HT-29 (cell line): ENCODE results near the gene CFAP126. TPM values are rescaled to one million over a fixed set of nuclear protein-coding genes. Genes with fewer than 3 reads are reported as not detected.
"Not testable (repeated sequence)": the region's sequence is repeated elsewhere in the genome, so short reads cannot be mapped to it uniquely, and the experiment has no call there.

Experiments used
- DNase-seq: peaks from one replicate; pipeline ENCODE4 v3.0.0-alpha.2; 2015; ENCODE audit warnings: low spot score
- small RNA-seq: library from RNA; depleted of rRNA; stranded (forward); fragments of <200 nt; gene quantifications from one replicate; pipeline ENCODE3, GENCODE V24; 2014
- total RNA-seq: library from RNA; depleted of rRNA; stranded (reverse); fragments of >200 nt; shearing (Covaris generic); gene quantifications from 2 replicates; pipeline ENCODE4 v1.2.3, GENCODE V29; 2014; rRNA removed

The CFAP126 gene
- total RNA-seq, 1 experiment from 2014 or later: not detected

DNA sequence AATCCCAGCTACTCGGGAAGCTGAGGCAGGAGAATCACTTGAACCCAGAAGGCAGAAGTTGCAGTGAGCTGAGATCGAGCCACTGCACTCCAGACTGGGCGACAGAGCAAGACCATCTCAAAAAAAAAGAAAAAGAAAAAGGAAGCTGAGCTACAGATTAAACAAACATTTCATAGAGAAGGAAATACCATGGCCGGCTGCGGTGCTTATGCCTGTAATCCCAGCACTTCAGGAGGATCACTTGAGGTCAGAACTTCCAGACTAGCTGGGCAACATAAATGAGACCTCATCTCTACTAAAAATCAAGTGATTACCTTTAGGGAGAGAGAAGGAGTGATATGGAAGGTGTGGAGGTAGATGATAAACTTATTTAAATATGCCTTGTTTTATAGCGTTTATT, 14.0 kb upstream of the CFAP126 start:
- no peak for DNase-seq

DNA sequence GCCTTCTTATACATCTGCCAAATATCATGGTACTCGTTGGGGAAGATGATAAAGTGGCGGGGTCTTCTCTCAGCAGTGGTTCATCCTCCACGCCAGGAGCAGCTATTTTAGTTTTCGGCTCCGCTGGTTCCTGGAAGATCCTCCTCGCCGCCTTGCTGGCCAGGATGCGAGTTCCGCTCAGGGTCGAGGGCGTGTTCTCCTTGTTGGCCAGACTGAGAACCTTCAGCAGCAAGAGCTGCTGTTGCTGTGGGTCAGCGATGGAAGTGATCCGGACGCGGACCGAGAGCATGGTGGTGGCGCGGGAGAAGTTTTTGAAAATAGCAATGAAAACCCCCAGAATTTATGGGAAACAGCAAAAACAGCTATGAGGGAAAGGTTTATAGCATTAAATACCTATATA, 11.4 kb upstream of the CFAP126 start:
- DNase-seq: no peak

DNA sequence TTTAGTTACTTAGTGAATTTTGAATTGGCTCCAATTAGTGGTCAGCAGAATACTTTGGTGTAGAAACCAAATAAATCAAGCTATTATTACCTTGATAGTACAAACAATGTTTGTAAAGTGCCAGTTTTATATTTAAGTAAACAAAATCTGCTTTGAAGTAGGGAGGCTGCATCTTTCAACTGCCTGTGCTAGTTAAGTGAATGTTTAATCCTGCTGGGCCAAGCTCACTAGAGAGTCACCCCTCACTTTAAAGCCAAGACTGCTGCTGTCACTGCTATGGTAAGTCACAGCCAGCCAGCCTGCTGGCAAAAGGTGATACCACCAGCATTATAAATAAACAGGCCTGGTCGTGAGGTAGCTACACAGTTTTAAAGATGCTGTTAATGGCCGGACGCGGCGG, 10.3 kb upstream of the CFAP126 start:
- DNase-seq: no peak

DNA sequence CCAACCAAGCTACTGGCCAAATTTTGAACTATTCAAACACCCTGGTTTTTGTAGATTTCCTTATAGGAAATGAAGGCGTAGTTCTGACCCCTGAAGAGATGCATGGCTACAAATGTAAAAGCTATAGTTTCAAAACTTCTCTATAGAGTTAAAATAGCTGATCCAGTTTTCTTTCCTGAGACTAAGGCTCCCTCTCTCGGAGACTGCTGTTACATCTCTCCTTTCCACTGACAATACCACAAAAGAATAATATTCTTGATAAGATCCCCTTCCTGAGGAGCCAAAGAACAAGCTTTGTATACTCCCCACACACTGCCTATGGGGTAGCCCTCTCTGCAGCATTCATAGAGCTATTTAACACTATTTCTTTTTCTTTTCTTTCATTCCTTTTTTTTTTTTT, 6.7 kb upstream of the CFAP126 start:
- peak; percentile 30 for DNase-seq

DNA sequence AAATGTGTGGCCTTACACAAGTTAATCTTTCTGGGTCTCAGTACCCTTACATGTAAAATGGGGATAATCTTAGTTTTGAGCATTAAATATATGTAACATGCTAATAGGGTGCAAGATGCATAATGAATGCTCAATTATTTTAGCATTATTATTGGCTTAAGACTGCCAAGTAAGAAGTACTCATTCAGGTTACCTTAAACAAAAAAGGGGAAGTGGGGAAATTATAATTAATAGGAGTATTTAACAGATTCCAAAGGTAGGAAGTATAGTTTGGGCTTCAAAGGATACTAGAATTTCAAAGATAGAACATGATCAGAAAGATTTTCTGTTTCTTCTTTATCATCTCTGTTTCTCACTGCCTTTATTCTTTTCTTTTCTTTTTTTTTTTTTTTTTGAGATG, 5.8 kb upstream of the CFAP126 start:
- no peak for DNase-seq

DNA sequence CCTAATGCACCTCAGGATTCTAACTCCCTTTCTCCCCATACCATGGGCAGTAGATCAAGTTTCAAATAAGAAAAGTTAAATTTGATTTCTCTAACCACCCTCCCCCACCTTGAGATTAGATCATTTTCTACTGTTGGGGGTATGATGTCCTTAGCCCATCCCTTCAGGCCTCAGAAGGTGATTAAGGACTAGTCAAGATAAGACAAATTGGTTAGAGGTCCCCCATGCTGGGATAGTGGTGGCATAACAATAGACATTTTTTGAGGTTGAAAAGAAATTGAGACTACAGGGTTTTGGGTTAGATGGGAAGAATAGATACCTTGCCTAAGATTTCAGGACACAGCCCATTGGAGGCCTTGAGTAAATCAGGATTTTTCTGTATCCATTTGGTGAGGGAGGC, 2.5 kb downstream of the CFAP126 start:
- no peak for DNase-seq

DNA sequence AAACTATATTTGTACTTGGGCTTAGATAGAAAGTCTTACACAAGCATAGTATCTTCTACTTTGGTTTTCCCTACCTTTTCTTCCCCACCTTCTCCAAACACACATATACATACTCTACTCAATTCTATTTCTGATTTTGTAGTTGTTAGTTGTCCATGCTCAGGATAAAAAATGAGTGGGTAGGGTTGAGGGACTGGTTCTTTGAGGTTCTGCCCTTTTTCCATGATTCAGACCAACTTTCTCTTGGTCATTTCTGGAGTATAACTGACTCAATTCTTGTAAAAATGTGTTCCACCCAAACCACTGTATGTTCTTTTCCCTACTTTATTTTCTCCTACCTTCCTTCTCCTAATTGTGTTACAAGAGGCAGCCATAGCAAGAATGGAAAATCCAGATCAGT, 3.3 kb downstream of the CFAP126 start:
- DNase-seq: no peak

DNA sequence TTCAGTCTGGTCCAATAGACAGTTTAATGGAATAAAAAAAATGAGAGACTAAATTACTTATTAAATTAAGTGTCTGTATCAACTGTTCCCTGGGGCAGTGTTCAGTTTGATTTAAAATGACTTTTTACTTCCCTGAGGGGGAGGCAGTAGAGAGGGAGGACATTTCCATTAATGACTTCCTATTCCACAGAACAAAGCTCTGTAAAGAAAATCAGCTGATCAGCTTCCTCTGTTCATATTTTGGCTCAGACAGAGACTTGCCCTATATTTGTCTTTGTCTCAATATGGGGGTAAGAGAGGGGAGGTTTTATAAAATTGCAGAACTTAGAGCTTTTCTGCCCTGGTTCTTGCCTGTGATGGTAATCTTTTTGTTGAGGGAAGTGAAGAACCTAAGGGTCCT, 8.4 kb downstream of the CFAP126 start:
- DNase-seq: no peak

DNA sequence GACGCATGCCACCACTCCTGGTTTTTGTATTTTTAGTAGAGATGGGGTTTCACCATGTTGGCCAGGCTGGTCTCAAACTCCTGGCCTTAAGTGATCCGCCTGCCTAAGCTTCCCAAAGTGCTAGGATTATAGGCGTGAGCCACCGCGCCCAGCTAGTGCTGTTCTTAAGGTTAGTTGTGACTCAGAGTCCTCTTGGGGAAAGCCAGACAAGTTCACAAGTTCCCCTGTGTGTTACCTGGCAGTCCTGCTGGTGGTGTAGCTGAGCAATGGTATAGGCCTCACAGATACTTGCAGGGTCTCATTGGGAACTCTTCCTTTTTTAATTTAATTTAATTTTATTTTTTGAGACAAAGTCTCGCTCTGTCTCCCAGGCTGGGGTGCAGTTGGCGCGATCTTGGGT, 10.6 kb downstream of the CFAP126 start:
- DNase-seq: no peak

DNA sequence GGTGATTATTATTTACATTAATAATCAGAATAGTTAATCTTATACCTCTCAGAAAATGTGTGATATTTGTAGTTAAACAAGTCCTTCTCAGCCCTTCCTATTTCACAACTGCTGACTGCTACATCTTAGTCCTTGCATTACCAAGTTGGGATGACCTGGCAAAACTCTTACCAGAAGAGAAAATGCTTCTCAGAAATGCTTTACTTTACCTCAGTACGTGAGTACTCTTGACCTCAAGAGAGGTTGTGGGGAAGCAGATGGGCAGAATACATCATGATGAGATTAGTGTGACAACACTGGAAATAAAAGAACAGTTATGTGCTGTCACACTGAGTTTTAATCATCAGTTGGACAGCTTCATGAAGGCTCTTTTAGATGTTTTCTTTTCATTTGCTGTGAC, 16.2 kb downstream of the CFAP126 start:
- no peak for DNase-seq

DNA sequence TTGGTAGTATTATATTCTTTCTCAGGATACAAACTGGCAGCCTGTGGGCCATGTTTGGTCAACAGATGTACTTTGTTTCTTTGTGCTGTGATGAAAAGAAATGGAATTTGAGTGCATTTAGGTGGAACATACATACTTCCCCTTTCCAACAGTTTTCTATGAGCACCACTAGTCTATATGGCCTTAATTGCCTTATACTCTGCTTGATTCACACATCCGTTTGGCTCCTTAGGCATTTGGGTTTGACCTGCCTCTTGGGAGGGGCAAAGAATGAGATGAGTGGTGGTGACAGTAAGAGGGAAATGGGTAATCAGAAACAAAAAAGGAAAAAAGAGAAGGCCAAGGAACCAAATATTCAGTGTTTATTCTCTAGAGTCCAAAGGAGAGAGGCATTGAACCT, 17.0 kb downstream of the CFAP126 start:
- no peak for DNase-seq

DNA sequence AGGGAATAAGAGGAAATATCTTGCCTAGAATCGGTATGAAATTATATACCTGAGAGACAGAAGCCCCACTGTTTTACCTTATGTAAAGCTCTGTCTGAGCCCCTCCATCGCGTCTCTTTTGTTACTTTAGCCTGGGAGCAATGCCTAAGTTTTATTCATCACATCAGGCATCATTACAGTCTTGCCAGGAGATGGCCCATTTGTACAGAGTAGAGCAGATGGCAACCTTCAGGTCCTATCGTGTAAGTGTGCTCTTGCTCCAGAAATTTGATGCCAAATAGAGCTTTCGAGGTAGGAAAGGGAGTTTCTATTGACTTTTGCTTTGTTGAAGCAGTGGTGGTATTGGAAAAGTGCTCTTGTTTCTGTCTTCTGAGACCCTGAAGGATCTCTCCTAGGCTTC, 24.9 kb downstream of the CFAP126 start:
- no peak for DNase-seq

DNA sequence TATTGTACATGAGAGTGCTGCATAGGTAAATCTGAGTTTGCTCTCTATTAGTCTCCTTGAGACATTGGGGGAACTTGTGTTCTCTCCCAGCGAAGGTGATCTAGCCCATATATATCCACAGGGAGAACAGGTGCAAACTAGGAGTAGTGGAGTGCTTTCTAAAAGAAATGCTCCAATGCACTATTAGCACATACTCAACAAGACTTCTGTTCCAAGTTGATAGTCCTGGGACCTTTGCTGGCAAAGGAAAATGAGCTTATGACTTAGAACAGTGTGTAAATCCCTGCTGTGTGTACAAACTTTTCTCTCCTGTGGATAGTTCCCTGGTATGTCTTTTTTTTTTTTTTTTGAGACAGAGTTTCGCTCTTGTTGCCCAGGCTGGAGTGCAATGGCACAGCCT, 25.5 kb downstream of the CFAP126 start:
- no peak for DNase-seq

DNA sequence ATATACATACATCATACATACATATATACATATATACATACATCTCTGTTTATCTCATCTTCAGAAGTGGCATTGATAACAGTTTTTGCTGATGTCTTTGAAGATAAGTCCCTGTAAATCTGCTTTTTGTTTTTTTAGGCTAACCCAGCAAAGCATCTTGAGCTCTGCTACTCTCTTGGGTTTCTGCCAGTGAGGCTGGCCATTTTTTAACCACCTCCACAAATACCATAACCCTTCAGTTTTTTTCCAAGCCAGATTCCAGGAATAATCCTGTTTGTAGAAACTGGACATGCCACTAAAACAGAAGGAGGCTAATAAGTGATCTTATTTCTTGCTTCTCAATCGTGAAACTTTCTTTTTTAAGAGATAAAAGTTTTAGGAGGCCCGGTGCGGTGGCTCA, 31.9 kb downstream of the CFAP126 start:
- DNase-seq: no peak

DNA sequence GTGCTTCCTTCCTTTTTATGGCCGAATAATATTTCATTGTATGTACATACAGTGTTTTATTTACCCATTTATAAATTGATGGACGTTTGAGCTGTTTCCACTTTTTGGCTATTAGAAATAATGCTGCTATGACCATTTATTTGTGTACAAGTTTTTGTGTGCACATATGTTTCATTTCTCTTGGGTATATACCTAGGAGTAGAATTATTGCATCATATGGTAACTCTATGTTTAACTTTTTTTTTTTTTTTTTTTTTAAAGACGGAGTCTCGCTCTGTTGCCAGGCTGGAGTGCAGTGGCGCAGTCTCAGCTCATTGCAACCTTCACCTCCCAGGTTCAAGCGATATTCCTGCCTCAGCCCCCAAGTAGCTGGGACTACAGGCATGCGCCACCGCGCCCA, 34.5 kb downstream of the CFAP126 start:
- no peak for DNase-seq

DNA sequence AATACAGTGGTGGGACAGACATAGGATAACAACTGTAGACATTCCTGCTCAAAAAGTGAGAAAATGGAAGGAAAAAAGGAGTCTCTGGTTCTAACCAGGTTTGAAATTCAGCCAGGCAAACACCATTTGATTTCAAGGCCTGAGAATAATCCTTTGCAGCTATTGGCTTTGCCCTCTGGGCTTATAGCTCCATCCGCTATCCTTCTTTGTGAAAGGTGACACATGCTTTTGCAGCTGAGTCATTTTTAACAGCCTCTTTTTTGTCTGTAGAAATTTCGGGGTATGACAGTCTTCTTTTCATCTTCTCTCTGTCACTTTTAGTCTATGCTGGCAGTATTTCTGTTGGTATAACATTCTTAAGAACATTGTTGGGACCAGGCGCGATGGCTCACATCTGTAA, 37.3 kb downstream of the CFAP126 start:
- no peak for DNase-seq

DNA sequence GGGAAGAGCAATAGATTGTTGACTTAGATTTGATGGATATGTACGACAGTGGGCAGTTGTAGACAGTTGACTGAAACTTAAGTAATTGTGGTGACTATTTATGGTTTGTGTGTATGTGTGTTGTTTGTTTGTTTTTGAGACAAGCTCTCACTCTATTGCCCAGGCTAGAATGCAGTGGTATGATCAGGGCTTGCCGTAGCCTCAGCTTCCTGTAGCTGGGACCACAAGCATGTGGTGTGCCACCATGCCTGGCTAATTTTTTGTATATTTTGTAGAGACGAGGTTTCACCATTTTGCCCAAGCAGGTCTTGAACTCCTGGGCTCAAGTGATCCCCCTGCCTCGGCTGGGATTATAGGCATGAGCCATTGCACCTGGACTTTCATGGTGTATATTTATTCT, 43.7 kb downstream of the CFAP126 start:
- DNase-seq: no peak

DNA sequence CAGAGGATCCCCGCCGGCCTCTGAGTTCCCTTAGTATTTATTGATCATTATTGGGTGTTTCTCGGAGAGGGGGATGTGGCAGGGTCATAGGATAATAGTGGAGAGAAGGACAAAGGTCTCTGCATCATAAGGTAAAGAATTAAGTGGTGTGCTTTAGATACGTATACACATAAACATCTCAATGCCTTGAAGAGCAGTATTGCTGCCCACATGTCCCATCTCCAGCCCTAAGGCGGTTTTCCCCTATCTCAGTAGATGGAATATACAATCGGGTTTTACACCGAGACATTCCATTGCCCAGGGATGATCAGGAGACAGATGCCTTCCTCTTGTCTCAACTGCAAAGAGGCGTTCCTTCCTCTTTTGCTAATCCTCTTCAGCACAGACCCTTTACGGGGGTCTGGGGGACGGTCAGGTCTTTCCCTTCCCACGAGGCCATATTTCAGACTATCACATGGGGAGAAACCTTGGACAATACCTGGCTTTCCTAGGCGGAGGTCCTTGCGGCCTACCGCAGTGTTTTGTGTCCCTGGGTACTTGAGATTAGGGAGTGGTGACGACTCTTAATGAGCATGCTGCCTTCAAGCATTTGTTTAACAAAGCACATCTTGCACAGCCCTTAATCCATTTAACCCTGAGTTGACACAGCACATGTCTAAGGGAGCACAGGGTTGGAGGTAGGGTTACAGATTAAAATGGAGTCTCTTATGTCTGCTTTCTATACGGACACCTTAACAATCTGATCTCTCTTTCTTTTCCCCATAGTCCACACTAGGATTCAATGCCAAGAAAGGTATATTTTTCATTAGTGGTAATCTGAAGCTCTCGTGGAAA, 51.6 kb downstream of the CFAP126 start:
- DNase-seq: not testable (repeated sequence)

Small RNAs within 50 kb of the gene (small RNA-seq; reads per million reads assigned to genes)
- gene AL592295.2: not detected
- not detected for gene RNU6-481P

Other genes with a start within 250 kb of the CFAP126 start
- 67.7 and 70.5 TPM in 2 replicates for gene PFDN2, start 249.8 kb downstream of the CFAP126 start, total RNA-seq
- 25.1 and 30.8 TPM in 2 replicates for gene NIT1, start 249.8 kb downstream of the CFAP126 start, total RNA-seq
- 36.6 and 40.8 TPM in 2 replicates for gene DEDD, start 235.2 kb downstream of the CFAP126 start, total RNA-seq
- gene UFC1, start 213.9 kb downstream of the CFAP126 start, total RNA-seq: 66.4 and 81.3 TPM in 2 replicates
- gene USP21, start 208.4 kb downstream of the CFAP126 start, total RNA-seq: 20.8 and 24.6 TPM in 2 replicates
- gene PPOX, start 201.4 kb downstream of the CFAP126 start, total RNA-seq: 11.7 and 14.3 TPM in 2 replicates
- 57.5 and 70.7 TPM in 2 replicates for gene B4GALT3, start 190.4 kb downstream of the CFAP126 start, total RNA-seq
- gene ADAMTS4, start 168.8 kb downstream of the CFAP126 start, total RNA-seq: not detected in 2 replicates
- 90.6 and 122 TPM in 2 replicates for gene NDUFS2, start 165.5 kb downstream of the CFAP126 start, total RNA-seq
- gene FCER1G, start 152.6 kb downstream of the CFAP126 start, total RNA-seq: not detected in 2 replicates
- gene APOA2, start 144.2 kb downstream of the CFAP126 start, total RNA-seq: 0.52 TPM in 1 of 2 replicates, not detected in the other
- 3.5 and 3.6 TPM in 2 replicates for gene TOMM40L, start 141.8 kb downstream of the CFAP126 start, total RNA-seq
- gene NR1I3, start 129.7 kb downstream of the CFAP126 start, total RNA-seq: not detected in 2 replicates
- not detected in 2 replicates for gene PCP4L1, start 109.1 kb downstream of the CFAP126 start, total RNA-seq
- gene MPZ, start 57.9 kb downstream of the CFAP126 start, total RNA-seq: 0.16 and 0.41 TPM in 2 replicates
- gene SDHC, start 53.5 kb downstream of the CFAP126 start, total RNA-seq: 16.6 and 17.1 TPM in 2 replicates
- gene FCGR2A, start 137.6 kb upstream of the CFAP126 start, total RNA-seq: not detected in 2 replicates
- gene HSPA6, start 156.7 kb upstream of the CFAP126 start, total RNA-seq: 0.70 and 1.1 TPM in 2 replicates
- gene FCGR3A, start 181.9 kb upstream of the CFAP126 start, total RNA-seq: not detected in 2 replicates